ELR (cell line): ENCODE results near the gene PGM2.
"Not testable (repeated sequence)": the region's sequence is repeated elsewhere in the genome, so short reads cannot be mapped to it uniquely, and the experiment has no call there.

Source experiments
- DNase-seq: peaks from one replicate; pipeline ENCODE4 v3.0.0-alpha.2; 2015; ENCODE audit warnings: low read depth

Gene PGM2

DNA sequence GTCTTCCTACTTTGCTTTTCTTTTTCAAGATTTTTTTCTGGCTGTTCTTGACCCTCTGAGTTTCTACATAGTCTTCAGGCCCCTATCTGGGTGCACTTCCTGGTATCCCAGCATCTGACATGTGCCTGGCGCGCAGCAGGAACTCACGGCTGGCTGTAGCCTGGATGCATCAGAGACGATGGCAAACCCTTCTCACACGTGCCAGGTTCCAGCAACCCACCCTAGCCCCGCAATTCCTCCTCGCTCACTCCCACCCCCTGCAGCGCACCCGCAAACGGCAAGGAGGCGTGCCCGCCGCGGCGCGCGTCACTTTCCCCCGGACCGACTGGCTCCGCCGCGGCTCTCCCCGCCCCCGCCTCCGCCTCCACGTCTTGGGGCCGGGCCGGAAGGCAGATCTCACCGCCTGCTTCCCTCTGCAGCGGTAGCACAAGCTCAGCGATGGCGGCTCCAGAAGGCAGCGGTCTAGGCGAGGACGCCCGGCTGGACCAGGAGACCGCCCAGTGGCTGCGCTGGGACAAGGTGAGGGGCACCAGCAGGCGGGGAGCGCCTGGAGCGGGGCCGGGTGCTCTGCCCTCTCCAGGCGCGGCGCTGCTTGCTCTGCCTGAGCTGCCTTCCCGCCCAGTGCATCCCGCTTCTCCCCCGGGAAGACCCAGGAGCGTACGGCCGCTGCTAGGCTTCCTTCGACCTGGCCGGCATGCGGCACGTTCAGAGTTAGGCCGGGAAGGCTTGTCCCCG is at the start of gene PGM2:
PGM2 (plus strand) TSS at position 392 of the 735 bp plus-strand sequence; CDS start at position 439, 47 bp downstream.
- DNase-seq, result peak; percentile 89

DNA sequence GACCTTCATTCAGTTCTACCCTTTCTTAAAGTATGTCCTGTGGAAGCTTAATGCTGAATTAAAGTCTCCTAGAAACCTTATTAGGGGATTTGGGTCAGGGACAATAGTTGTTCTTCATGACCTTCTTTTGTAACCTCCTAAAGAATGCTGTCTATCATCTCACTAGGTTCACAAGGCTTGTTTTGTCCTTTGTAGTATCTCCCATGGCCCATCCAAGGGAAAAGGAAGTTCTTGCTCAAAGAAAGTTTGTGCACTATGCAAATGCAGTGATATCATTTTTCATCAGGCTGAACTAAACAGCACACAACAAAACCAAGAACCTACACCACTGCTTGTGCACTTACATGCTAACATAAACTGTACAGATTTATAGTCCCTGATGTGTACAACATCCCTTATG is 46.6 kb upstream of the PGM2 start:
- no peak for DNase-seq

DNA sequence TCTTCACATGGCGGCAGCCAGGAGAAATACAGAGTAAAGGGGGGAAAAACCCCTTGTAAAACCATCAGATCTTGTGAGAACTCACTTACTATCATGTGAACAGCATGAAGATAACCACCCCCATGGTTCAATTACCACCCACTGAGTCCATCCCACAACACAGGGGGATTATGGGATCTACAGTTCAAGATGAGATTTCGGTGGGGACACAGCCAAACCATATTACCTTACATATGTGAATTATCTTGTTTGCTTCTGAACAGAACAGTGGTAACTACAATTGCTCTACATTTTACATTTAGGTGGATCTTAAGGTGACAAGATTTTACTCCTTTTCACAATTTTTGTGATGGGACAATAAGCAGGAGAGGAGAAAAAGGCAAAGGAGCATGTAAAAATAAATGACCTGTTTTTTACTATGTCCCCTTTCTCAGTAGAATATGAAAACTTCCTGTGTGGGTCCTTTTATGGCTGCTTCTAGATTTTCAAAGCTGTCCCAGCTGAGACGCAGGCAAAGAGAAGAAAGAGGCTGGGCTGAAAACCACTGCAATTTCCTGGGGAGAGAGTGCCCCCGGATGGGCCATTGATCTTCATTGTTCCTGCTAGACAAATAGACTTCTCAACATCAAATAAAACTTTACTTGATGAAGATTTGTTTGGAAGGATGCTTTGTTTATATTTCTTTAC is 45.9 kb upstream of the PGM2 start:
- peak; percentile 10 for DNase-seq

DNA sequence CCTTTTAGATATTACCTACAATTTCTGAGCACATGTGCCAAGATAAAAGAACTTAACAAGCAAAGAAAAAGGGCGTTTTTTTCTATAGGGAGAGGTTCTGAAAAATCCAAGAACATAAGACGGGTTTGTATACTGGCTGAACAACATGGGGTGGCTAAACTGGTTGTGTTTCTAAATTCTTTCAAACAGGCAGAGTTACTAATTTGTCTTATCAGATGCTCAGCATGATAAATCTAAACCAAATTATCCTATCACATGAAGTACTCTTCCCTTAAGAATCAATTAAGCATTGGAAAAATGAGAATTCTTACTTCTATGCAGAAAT is 45.4 kb upstream of the PGM2 start:
- DNase-seq, result no peak

DNA sequence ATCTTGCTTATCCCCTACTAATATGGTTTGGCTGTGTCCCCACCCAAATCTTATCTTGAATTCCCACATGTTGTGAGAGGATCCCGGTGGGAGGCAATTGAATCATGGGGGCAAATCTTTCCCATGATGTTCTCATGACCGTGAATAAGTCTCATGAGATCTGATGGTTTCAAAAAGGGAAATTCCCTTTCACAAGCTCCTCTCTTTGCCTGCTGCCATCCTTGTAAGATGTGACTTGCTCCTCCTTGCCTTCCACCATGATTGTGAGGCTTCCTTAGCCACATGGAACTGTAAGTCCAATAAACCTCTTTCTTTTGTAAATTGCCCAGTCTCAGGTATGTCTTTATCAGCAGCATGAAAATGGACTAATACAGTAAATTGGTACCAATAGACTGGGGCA is 40.2 kb upstream of the PGM2 start:
- not testable (repeated sequence) for DNase-seq

DNA sequence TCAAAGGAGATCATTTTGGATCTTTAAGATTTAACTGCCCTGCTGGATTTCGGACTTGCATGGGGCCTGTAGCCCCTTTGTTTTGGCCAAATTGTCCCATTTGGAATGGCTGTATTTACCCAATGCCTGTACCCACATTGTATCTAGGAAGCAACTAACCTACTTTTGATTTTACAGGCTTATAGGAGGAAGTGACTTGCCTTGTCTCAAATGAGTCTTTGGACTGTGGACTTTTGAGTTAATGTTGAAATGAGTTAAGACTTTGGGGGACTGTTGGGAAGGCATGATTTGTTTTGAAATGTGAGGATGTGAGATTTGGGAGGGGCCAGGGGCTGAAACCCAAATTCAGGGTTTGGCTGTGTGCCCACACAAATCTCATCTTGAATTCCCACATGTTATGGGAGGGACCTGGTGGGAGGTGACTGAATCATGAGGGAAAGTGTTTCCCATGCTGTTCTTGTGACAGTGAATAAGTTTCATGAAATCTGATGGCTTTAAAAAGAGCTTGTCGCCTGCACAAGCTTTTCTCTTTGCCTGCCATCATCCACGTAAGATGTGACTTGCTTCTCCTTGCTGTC is 38.5 kb upstream of the PGM2 start:
- not testable (repeated sequence) for DNase-seq

DNA sequence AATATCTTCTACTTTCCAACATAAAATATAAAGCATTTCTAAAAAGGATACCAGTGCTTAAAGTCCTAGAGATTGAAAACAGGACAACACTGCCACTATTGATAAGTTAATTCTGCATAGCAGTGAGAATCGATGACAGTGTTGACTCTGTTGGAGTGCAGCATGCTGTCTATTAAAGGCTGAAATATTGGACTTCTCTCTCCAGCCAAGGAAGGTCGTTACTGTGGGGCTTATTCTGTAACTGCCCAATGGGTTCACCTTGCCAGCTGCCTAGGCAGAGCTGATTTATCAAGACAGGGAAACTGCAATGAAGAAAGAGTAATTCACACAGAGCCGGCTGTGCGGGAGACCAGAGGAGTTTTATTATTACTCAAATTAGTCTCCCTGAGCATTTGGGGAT is 37.7 kb upstream of the PGM2 start:
- no peak for DNase-seq

DNA sequence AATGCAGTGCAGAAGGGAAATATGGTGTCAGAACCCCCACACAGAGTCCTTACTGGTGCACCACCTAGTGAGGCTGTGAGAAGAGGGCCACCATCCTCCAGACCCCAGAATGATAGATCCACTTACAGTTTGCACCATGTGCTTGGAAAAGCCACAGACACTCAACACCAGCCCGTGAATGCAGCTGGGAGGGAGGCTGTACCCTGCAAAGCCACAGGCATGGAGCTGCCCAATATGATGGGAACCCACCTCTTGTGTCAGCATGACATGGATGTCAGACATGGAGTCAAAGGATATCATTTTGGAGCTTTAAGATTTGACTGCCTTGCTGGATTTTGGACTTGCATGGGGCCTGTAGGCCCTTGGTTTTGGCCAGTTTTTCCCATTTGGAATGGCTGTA is 34.2 kb upstream of the PGM2 start:
- no peak for DNase-seq

DNA sequence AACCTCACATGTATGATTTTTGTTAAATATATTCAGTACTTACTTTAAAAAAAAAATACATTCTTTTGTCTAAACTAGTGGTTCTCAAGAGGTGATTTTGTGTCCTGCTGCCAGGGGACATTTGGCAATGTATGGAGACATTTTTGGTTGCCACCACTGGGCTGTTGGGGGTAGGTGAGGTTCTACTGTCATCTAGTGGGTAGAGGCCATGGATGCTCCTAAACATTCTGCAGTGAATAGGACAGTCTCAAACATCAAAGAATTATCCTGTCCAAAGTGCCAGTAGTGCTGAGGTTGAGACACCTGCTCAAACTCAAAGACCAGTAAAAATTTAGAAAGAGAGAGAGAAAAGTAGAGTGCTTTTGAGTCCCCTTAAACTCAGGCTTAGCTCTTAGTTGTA is 32.9 kb upstream of the PGM2 start:
- DNase-seq, result peak; percentile 28

DNA sequence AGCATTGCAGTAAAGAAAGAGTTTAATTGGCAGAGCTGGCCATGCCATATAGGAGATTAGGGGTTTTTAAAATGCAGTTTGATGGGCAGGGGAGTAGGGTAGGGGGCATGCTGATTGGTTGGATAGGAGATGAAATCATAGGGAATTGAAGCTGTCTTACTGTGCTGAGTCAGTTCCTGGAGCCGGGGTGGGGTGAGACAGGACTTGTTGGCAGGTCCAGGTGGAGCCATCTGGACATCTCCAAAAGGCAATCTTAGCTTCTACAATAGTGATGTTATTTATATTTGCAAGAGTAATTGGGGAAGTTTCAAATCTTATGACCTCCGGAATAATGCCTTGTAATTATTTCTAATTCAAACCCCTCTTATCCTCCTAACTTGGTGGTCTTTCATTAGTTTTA is 32.4 kb upstream of the PGM2 start:
- no peak for DNase-seq

DNA sequence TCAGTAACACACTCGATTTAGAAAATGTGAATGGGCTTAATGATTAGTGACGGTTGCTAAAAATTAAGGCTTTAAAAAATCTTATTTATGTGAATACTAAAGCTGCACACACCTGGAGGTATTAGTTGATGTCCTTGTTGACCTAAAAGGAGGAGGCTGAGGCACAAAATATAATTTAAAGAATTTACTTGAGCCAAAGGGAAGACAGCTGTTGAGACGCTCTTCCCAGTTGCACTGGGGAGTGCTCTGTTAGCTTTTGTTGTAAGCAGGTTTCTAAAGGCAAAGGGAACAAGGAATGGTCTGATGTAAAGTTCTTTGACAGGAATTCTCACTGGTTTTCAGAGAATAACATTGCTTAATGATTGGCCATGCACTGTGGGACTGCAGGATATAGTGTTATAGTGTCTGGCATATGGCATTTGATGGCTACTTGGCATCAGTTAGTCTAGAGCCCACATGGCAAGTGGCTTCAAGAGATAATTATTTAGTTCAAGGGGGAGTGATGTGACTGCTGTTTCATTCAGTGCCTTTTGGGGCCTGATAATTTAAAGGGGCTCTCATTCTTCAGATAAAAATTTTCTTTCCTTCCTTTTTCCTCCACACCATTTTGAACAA is 30.8 kb upstream of the PGM2 start:
- no peak for DNase-seq

DNA sequence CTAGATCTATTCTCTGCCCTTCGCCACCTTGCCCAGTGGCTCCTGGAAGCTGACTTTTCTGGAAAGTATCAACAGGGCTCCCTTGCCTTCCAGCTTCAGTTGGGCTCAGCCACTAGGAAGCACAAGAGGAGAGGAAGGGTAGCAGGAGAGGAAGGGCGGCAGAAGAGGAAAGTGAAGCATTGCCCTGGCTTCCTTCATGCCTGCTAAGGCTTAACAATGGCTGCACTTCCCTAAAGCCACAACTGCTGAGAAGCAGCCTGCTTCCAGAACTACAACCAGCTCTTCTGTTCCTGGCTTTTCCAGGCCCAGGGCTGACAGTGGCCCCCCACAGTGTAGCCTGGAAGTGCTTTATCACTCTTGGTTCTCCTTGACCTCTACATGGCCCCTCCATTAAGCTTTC is 29.1 kb upstream of the PGM2 start:
- no peak for DNase-seq

DNA sequence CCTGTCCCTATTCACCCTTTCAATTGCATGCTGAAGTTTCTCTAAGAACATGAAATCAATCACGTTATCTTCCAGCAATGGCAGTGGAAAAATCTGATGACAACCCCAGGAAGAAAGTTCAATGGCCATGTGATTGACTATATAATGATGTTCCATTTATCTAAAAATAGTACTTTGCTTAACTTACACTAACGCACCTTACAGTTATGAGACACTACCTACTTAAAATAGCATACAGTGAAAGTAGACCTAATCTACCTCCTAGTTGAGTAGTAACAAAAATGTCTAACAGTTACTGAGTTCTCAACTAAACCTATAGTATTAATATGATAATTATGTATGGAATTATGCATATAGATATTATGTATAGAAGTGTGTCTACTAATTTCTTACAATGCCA is 28.6 kb upstream of the PGM2 start:
- no peak for DNase-seq

DNA sequence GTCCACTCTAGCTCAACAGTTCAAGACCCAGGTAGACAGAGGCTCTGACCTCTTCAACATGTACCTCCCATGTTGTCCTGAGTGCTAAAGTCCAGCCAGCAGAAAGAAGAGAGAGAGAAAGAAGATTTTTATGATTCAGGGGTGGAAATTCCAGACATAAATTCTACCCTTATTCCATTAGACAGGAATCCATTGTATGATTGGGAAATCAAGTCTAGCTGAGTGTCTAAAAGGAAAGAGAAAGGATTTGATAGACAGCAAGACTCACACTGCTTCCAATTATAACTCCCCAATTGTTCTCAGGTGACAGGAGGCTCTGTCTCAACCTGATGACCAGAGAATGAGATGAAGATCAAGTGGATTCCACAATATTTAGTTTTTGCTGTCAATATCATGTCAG is 27.9 kb upstream of the PGM2 start:
- no peak for DNase-seq

DNA sequence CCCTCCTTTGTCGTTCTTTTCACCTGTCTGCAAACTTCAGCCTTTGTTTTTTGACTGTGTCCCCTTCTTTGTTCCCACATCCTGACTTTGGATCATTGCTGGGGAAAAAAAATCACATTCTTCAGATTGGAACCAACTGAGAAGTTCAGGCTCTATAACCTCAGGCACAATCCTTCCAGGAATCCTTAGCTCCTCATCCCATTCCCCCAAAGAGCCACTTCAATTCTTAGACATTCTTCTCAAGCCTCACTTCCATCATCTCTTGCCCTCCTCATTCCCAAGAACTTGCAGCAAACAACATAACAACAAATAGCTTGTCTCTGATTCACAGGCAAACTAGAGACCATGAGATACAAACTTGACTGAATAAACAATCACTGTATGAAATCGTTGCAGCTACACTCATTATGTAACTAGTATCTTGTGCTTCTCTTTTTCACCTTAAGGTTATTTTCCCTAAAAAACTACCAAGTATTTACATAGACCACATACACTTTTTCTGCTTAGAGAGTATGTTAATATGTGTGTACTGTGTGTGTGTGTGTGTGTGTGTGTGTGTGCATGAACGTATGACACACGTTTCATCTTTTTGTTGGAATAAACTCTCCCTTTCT is 26.4 kb upstream of the PGM2 start:
- DNase-seq, result no peak

DNA sequence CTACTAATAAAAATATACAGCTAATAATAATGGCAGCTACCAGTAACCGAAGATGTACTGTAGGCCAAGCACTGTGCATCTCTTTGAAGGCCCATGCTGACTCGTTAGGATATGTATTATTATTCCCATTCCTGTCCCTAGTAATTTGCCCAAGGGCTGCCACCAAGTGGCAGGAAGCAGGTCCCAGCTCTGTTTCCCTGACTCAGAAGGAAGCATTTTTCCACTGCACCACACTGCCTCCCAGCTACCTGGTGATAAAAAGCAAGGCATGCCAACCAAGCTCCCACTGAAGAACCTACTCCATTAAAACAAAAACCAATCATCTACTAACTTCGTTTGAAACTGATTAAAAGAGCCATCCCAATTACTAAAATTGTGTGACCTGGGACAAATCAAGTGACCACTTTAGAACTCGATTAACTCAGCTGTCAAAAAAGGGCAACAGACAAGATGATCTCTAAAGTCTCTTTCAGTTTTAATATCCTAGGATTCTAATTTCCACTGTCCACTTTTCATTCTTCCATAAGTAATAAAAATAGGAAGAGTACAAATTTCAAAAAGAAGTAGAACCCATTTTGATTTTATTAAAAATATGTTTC is 24.3 kb upstream of the PGM2 start:
- peak; percentile 88 for DNase-seq

DNA sequence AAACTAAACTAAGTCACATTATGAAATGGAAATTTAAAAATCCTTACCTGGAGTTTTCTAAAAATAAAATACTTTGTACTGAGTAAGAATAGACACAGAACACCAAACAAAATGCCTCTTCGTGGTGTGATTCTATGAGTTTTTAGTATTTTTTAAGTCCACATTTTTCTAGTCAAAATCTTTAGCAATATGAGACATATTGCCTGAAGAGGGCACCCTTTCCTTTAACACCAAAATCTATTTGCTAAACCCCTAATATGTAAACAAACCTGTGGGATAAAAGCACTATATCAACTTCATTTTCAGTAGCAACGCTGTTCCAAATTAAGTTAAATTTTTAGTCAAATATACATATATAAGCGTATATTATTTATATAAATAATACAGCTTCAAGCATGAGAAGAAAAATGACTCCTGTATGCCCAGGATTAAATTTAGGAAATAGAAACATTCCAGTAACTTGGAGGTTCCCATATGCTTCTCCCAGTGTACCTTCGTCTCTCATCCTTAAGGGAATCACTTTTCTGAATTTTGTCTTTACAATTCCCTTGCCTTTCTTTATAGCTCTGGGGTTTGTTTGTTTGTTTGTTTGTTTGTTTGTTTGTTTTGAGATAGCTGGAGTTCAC is 23.0 kb upstream of the PGM2 start:
- peak; percentile 68 for DNase-seq

DNA sequence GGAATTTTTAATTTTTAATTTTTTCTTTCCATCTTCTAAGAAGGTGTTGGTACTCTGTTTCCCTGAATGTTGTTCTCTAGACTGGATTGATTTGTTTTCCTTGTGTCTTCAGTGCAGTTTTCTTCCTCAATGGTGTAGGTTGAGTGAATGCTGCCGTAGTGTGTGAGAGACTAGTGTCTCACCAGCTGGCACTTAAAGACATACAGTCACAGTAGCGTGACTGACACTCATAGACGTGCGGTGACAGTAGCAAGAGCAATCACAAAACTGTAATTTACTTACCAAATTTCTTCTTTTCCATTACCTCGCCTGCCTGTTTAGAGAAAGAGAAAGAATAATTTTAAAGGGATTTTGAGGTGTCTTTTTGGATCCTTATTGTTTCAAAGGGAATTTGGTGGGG is 21.4 kb upstream of the PGM2 start:
- no peak for DNase-seq

DNA sequence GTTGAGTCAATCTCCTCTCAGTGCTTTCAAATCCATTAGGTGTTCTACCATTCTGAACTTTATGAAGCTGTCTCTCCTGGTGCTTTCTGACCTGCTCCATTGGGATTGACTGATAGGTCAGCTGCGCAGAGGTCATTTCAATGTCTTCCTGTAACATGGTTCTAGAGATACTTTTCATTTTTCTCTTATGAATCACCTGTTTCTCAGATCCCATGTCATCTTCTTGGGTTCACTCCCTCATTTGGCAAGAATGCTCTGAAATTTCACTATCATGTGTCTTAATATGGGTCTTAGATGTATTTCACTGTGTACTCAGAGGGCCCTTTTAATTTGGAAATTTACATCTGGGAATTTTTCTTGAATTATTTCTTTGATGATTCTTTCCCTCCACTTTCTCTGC is 13.8 kb upstream of the PGM2 start:
- DNase-seq, result peak; percentile 91

DNA sequence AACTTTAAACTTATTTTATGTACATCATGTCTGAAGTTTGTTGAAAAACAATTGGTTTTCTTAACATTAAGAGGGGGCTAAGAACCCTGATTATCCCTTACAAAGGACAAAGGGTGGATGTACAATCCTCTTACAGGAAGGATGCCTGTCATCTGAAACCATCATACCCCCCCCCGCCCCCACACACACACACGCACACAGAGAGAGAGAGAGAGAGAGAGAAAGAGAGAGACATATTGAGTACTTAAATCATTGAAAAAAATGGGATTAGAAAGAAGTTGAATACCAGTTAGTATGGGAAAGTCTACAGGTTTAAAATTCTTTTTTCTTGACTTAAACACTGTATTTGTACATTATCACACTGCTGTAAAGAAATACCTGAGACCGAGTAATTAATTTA is 10.9 kb upstream of the PGM2 start:
- no peak for DNase-seq

DNA sequence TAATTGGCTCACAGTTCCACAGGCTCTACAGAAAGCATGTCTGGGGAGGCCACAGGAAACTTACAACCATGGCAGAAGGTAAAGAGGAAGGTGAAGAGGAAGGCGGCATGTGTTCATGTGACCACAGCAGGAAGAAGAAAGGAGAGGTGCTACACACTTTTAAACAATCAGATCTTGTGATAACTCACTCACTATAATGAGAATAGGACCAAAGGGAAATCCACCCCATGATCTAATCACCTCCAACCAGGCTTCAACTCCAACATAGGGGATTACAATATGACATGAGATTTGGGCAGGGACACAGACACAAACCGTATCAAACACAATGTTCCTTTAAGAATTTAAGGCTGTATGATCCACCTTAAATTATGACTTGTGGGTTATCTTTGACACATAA is 10.5 kb upstream of the PGM2 start:
- no peak for DNase-seq

DNA sequence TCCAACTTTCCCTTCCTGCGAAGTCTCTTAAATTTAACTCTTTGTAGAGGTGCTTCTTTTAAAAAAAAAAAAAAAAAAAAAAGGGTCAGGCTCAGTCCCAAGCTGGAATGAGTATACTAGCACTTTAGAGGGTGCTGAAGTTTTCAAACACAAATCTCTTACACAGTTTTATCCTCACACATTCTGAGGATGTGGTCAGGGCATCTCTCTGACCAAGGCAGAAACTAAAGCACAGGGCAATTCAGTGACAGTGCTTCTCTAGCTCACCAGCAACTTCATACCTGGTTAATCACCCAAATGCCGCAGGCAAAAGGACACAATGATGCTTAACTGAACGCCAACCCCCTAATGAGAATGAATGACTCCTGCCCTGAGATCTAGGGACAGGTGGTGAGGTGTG is 9.8 kb upstream of the PGM2 start:
- DNase-seq, result no peak
